ENCODE data around the gene EIF3A.
"Not testable (repeated sequence)": the region's sequence is repeated elsewhere in the genome, so short reads cannot be mapped to it uniquely, and the experiment has no call there.

EIF3A gene

DNA sequence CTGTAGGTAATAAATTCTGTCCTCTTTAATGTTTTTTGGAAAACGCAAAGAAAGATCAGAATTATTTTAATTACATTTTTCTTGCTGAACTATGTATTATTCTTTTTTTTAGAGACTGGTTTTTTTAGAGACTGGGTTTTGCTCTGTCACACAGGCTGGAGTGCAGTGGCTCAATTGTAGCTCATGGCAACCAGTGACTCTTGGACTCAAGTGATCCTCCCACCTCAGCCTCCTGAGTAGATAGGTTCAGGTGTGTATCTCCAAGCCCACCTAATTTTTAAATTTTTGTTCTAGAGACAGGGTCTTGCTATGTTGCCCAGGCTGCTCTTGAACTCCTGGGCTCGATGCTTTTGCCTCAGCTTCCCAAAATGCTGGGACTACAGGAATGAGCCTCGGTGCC is 18.0 kb upstream of the EIF3A start:
- TF ChIP-seq, protein P1, sequence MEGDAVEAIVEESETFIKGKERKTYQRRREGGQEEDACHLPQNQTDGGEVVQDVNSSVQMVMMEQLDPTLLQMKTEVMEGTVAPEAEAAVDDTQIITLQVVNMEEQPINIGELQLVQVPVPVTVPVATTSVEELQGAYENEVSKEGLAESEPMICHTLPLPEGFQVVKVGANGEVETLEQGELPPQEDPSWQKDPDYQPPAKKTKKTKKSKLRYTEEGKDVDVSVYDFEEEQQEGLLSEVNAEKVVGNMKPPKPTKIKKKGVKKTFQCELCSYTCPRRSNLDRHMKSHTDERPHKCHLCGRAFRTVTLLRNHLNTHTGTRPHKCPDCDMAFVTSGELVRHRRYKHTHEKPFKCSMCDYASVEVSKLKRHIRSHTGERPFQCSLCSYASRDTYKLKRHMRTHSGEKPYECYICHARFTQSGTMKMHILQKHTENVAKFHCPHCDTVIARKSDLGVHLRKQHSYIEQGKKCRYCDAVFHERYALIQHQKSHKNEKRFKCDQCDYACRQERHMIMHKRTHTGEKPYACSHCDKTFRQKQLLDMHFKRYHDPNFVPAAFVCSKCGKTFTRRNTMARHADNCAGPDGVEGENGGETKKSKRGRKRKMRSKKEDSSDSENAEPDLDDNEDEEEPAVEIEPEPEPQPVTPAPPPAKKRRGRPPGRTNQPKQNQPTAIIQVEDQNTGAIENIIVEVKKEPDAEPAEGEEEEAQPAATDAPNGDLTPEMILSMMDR (IDR thresholded peaks at IDR 0.05; ENCODE audit: low read length, missing control alignments), result no peak
- H3K4me3 ChIP-seq (replicated peaks; ENCODE audit: low read depth, low read length), result no peak overlapping the region
- no peak for DNase-seq (ENCODE audit: low read depth)

DNA sequence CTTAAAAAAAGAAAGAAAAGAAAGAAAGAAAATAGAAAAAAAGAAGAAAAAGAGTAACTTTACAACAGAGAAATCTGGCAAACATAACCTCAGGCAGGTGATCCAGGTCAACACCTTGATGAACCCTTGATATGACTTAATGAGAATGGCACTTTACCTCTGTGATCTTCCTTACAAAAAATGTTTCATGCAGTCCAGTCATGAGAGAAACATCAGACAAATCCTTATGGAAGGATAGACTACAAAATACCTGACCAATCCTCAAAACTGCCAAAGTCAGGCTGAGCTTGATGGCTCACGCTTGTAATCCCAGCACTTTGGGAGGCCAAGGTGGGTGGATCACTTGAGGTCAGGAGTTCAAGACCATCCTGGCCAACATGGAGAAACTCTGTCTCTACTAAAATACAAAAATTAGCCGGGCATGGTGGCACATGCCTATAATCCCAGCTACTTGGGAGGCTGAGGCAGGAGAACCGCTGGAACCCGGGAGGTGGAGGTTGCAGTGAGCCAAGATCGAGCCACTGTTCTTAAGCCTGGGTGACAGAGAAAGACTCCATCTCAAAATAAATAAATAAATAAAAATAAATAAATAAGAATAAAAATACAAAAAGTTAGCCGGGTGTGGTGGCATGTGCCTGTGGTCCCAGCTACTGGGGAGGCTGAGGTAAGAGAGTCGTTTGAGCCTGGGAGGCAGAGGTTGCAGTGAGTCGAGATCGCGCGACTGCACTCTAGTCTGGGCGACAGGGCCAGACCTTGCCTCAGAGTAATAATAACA is 16.2 kb upstream of the EIF3A start:
- DNase-seq (ENCODE audit: low read depth); H3K4me3 ChIP-seq (replicated peaks; ENCODE audit: low read depth, low read length): not testable (repeated sequence)

DNA sequence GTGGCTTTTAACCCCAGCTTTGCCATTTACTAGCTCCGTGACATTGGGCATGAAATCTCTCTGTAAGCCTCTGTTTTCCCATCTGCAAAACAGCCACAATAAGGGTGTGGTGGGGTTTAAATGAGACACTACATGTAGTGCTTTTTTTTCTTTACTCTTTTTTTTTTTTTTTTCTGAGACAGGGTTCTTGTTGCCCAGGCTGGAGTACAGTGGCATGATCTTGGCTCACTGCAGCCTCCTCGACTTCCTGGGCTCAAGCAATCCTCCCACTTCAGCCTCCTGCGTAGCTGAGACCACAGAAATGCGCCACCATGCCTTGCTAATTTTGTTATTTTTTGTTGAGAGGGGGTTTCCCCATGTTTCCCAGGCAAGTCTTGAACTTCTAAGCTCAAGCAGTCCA is 15.0 kb upstream of the EIF3A start:
- DNase-seq (ENCODE audit: low read depth), result no peak
- TF ChIP-seq, protein P1 (IDR thresholded peaks at IDR 0.05; ENCODE audit: low read length, missing control alignments), result no peak
- no peak overlapping the region for H3K4me3 ChIP-seq (replicated peaks; ENCODE audit: low read depth, low read length)

DNA sequence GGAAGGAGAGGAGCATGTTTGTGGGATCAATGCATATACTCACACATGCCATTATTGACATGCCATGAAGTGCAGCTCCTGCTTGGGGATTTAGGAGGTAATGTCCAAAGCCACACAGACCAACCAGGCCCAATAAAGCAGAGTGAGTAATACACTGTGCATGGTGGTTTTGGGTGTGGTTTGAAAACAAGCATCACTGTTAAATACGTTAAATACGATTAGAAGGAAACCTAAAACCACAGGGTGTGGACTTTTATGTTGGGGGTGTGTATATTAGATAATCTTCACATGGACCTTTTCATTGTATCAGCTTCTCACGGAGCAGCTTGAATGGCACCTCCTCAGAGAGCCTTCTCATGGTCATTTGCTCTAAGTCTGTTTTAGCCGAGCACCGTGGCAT is 10.4 kb upstream of the EIF3A start:
- DNase-seq (ENCODE audit: low read depth), result peak; percentile 59
- no peak overlapping the region for H3K4me3 ChIP-seq (replicated peaks; ENCODE audit: low read depth, low read length)
- TF ChIP-seq, protein P1 (IDR thresholded peaks at IDR 0.05; ENCODE audit: low read length, missing control alignments), result no peak

DNA sequence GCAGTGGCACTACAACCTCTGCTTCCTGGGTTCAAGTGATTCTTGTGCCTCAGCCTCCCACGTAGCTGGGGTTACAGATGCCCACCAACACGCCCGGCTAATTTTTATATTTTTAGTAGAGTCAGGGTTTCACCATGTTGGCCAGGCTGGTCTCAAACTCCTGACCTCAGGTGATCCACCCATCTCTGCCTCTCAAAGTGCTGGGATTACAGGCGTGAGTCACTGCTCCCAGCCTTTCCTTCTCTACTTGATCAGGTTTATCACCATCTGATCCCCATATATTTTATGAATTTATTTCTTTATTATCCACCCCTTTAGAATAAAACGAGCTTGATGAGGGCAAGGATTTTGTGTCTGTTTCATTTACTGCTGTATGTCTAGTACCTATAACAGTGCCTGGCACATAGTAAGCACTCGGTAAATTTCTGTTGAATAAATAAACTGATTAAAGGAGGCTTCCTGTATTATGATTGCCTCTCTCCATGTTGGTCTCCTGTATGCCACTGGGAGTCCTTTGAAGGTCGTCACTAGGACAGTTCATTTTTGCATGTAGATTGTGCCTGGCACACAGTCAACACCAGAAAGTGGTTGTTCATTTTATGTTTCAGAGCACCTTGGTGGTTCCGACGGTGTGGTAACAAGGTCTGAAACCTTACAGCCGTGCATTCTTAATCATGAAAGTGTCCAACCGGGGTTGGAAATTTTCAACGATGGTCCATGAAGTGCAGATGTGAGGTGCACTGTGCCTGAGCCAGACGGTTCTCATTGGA is 9.6 kb upstream of the EIF3A start:
- H3K4me3 ChIP-seq (replicated peaks; ENCODE audit: low read depth, low read length), result no peak overlapping the region
- TF ChIP-seq, protein P1 (IDR thresholded peaks at IDR 0.05; ENCODE audit: low read length, missing control alignments), result no peak
- DNase-seq (ENCODE audit: low read depth), result no peak

DNA sequence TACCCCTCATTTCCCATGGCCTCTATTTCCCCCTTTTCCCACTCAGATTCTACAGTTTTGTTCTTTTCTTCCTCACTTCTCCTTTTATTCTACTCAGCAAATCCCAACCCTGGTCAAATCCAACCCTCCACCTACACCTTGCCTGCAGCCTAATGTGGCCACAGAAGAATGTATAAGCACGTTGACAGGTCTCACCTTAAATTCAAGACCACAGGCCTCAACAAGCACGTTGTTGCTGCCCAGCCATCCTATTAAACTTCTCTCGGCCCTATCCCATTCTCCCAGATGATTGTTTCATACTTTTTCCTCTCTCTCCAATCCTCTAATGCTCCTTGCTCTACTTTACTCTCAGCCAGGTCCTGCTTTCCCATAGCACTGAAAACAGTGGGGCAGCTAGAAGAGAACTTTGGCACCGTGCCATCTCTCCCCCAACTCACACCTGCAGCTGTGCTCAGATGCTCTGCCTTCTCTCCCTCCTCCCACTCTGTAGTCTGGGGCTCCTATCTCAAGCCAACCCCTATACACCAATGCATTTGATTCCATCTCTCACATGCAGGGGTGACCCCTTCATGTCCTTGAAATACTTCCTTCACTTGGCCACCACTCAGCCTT is 6.8 kb upstream of the EIF3A start:
- no peak overlapping the region for H3K4me3 ChIP-seq (replicated peaks; ENCODE audit: low read depth, low read length)
- TF ChIP-seq, protein P1 (IDR thresholded peaks at IDR 0.05; ENCODE audit: low read length, missing control alignments), result no peak
- no peak for DNase-seq (ENCODE audit: low read depth)

DNA sequence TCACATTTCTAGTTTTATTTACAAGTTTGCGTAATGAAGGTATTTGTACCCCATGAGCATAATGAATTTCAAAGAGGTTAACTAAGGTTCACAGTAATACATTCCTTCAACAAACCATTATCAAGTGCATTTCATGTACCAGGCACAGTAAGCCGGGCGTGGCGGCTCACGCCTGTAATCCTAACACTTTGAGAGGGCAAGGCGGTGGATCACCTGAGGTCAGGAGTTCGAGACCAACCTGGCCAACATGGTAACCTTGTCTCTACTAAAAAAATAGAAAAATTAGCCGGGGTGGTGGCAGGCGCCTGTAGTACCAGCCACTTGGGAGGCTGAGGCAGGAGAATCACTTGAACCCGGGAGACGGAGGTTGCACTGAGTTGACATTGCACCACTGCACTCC is 4.3 kb upstream of the EIF3A start:
- TF ChIP-seq, protein P1 (IDR thresholded peaks at IDR 0.05; ENCODE audit: low read length, missing control alignments), result no peak
- H3K4me3 ChIP-seq (replicated peaks; ENCODE audit: low read depth, low read length), result no peak overlapping the region
- no peak for DNase-seq (ENCODE audit: low read depth)
